ENCODE data around the gene CLMN.
"Not testable (repeated sequence)": the region's sequence is repeated elsewhere in the genome, so short reads cannot be mapped to it uniquely, and the experiment has no call there.

Gene CLMN

DNA sequence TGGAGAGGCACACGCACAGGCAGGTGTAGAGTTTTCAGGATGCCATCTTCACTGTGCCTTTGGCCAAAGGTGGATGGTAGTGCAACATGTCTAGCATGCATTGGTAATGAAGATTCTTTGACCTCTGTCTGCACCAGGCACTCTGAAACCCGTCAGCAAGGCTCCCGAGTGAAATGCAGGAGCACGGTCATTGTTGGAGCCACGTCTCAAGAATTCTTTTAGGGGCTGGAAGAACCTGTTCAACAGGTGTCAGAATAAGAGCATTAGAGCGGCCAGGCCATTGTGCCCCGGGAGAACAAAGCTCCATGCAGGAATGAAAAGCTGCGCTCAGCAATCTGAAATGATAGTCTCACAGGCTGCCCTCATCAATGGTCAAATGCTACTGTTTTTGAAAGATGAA is 122.2 kb downstream of the CLMN start:
- DNase-seq (ENCODE audit: extremely low read depth in 1 of 2, low read depth in 1 of 2): no peak

GRCh38 chr14:95196826-95197545 is 122.7 kb downstream of the CLMN start:
- DNase-seq (ENCODE audit: extremely low read depth in 1 of 2, low read depth in 1 of 2): no peak

GRCh38 chr14:95196268-95196667 is 123.4 kb downstream of the CLMN start:
- DNase-seq (ENCODE audit: extremely low read depth in 1 of 2, low read depth in 1 of 2): no peak

GRCh38 chr14:95195031-95195430 is 124.7 kb downstream of the CLMN start:
- no peak for DNase-seq (ENCODE audit: extremely low read depth in 1 of 2, low read depth in 1 of 2)

GRCh38 chr14:95193081-95193480 is 126.6 kb downstream of the CLMN start:
- no peak for DNase-seq (ENCODE audit: extremely low read depth in 1 of 2, low read depth in 1 of 2)

- DNase-seq (ENCODE audit: extremely low read depth in 1 of 2, low read depth in 1 of 2): no peak
These were observed 127.4 kb downstream of the CLMN start for GRCh38 chr14:95192311-95192710.

DNA sequence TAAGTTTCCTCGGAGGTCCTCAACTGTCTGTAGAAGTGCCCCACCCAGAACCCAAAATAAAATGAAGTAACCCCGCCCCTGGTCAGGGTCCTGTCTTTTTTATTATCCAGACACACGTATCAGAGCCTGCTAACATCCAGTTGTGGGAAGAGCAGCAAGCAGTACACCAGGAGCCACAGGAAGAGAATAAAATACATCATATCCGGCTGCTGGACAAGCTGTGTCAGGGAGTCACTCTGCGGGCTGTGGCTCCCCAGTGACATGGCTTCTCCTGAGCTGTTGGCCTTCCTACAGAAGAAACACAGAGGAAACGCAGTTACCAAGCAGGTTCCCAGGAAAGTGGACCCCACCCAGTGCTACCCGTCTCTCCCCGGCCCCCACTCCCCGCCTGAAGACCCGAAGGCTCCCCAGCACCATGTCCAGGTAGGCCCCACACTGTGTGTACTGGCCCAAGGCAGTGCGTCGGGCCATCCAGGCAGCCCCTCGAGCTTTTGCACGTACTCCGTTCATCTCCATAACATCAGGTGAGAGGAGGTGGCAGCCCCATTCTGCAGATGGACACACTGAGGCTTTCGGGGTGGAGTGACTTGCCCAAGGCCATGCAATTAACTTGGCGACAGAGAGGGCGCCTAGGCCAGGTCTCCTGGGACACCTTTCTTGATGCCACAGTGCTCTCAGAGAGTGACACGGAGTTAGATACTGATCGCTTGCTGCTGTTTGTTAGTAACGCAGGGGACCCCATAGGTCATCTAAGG is 128.1 kb downstream of the CLMN start:
- DNase-seq (ENCODE audit: extremely low read depth in 1 of 2, low read depth in 1 of 2): no peak

DNA sequence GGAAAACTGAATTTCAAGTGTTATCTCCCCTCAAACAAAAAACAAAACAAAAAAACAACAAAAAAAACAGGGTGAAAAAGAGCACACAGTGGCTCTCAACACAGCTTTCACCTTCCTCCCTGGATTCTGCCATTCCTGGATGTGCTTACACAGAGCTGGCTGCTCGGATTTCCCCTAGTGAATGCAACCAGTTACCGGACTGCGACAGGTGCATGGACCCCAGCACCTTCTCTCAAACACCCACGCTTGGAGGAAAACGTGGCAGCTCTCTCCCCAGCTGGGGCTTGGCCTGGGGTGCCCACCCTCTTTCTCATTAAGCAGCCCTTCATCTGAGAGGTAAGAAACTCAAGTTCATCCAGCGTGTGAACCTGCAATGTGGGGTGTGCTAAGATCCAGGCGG is 128.9 kb downstream of the CLMN start:
- no peak for DNase-seq (ENCODE audit: extremely low read depth in 1 of 2, low read depth in 1 of 2)

GRCh38 chr14:95190346-95190840 is 129.3 kb downstream of the CLMN start:
- DNase-seq (ENCODE audit: extremely low read depth in 1 of 2, low read depth in 1 of 2): no peak

DNA sequence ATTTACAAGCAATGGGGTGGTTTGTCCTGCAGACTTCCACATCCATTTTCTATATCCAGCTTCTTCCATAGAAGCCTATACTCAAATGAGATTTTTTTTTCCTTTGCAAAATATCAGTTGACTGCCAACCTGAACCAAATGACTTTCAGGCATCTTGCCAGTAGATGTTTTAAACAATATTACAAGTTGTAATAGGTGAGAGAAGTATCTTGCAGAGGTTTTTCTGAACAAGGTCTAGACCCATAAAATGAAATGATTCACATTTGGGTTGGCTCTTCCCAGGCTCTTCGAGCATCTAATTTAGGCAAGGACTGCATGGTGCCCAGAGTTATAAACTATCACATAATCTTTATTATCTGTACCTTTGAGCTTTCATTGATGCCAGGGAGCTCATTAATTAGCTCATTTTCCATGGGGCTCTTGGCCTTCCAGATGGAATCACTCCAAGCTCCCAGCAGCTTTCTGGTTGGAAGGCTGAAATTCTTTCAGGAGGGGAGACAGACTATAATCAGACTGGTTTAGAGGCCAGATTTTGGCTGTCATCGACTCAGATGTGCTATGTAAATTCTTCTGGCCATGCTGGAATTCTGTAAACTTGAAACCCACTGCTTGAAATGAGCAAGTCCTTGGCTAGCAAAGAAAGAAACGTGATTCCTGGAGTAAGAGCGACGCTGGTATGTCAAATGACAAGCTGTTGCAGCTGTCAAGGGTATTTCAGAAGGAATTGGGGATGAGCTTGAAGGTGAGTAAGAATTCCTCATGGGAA is 130.2 kb downstream of the CLMN start:
- no peak for DNase-seq (ENCODE audit: extremely low read depth in 1 of 2, low read depth in 1 of 2)

DNA sequence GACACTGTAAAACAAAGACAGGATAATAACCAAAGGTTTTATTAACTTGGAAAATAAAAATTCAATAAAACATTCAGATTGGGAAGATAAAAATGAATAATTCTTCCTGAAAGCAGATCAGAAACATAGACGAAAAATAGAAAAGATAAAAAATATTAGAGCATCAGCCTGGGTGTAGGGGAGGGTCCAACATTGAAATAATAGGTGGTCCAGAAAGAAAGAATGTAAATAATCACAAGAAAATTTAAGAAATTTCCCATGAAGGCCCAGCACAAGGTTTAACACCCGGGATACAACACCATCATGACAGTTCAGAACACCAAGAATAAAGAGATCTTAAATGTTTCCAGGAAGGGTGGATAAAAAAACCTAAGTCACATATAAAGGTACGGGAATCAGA is 131.3 kb downstream of the CLMN start:
- no peak for DNase-seq (ENCODE audit: extremely low read depth in 1 of 2, low read depth in 1 of 2)

GRCh38 chr14:95185767-95186392 is 133.8 kb downstream of the CLMN start:
- no peak for DNase-seq (ENCODE audit: extremely low read depth in 1 of 2, low read depth in 1 of 2)

DNA sequence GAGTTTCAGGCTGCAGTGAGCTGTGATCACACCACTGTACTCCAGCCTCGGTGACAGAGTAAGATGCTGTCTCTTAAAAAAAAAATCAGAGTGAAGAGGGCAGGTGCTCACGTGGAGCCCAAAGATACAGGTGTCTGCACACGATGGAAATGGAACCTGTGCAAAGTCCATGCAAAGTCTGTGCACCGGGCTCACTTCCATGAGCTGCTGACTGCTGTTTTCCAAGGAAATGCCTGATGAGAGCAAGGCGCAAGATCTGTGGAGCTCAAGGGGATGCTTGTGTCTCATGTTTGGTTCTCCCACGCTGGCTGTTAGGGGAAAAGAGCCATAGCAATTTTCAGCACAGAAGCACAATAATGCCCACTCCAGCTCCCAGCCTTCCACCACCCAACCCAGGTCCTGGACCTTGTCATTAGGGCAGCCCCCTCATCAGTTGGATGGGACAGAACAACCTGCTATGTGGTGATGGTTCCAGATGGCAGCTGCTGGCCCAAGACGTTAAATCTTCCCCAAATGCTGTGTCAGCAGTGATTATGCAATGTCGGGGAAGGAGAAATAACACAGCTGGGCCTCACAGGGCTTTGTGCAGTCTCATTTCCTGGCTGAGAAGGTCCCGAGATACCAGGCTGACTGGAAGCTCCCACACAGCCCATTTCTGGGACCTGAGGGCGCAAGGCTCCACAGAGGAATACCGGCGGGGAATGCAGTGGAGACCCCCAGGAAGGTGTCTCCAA is 134.5 kb downstream of the CLMN start:
- no peak for DNase-seq (ENCODE audit: extremely low read depth in 1 of 2, low read depth in 1 of 2)

DNA sequence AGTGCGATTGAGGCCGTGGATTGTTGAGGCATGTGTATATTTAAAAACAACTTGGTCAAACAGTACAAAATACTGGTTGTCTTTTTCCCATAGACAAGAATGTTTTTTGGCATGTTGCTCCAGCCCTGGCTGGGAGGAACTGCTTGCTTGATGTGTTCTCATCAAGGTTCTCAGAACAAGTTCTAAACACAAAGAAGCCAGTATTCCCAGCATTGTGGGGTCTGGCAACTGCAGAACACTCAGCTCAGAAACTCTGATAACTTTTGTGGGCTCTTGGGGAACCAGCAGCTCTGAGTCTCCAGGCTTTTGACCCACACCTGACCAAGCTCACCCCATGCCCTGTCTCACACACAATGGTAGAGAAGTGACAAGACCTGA is 135.3 kb downstream of the CLMN start:
- DNase-seq (ENCODE audit: extremely low read depth in 1 of 2, low read depth in 1 of 2): no peak

- DNase-seq (ENCODE audit: extremely low read depth in 1 of 2, low read depth in 1 of 2): no peak
These were observed 135.9 kb downstream of the CLMN start for GRCh38 chr14:95183532-95184412.

- no peak for DNase-seq (ENCODE audit: extremely low read depth in 1 of 2, low read depth in 1 of 2)
These were observed 136.6 kb downstream of the CLMN start for GRCh38 chr14:95183082-95183481.

GRCh38 chr14:95182379-95182778 is 137.3 kb downstream of the CLMN start:
- DNase-seq (ENCODE audit: extremely low read depth in 1 of 2, low read depth in 1 of 2): no peak

DNA sequence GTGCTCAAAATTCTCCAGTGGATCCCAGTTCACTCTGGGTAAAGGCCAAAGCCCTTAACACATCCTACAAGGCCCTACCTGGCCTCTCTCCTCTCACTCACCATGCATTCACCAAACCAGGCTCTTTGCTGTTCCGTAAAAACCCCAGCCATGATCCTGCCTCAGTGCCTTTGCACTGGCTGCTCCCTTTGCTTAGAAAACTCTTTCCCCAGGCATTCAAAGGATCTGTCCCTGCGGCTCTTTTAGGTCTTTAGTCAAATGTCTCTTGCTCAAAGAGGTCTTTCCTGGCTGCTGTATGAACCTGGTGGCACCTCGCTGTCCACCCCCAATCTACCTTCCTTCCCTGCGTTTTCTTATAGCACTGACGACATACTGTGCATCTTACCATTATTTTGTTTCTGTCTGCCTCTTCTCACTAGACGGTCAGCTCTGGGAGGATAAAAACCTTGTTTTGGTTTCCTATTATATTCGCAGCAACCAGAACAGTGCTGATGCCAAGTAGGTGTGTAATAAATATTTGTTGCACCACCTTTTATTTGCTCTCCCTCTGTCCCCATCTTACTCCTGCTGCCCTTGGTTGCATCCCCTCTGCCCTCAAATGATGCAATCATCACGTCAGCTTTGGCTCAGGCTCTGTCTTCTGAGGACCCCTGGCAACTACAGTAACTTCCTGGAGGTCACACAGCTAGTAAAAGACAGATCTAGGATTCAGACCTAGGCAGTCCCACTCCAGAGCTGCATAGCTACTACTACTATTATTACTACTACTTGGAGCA is 138.6 kb downstream of the CLMN start:
- no peak for DNase-seq (ENCODE audit: extremely low read depth in 1 of 2, low read depth in 1 of 2)

GRCh38 chr14:95175670-95176069 is 144.0 kb downstream of the CLMN start:
- DNase-seq (ENCODE audit: extremely low read depth in 1 of 2, low read depth in 1 of 2): not testable (repeated sequence)

Data from stimulated activated CD8-positive, alpha-beta memory T cell treated with anti-CD3 and anti-CD28 coated beads, Interleukin-7, amount 100 ng/mL, for 48 hours (primary cell).